ENCODE measurements around the gene NUP210L.

DNA sequence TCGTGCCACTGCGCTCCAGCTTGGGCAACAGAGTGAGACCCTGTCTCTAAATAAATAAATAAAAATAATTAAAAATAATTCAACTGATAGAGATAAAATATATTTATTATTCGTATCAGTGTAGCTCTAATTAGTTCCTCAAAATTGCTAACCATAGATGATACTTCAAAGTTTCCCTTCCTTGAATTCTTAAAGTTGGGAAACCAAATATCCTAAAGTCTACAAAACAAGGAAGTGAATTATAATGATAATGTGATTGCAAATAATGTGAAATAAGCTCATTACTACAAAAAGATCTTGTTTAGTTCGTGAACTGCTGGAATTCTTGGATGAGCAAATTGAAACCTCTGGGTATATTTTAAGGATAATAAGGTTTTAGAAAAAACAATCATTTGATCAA is 60.5 kb downstream of the NUP210L start:
- TF ChIP-seq, protein P1, sequence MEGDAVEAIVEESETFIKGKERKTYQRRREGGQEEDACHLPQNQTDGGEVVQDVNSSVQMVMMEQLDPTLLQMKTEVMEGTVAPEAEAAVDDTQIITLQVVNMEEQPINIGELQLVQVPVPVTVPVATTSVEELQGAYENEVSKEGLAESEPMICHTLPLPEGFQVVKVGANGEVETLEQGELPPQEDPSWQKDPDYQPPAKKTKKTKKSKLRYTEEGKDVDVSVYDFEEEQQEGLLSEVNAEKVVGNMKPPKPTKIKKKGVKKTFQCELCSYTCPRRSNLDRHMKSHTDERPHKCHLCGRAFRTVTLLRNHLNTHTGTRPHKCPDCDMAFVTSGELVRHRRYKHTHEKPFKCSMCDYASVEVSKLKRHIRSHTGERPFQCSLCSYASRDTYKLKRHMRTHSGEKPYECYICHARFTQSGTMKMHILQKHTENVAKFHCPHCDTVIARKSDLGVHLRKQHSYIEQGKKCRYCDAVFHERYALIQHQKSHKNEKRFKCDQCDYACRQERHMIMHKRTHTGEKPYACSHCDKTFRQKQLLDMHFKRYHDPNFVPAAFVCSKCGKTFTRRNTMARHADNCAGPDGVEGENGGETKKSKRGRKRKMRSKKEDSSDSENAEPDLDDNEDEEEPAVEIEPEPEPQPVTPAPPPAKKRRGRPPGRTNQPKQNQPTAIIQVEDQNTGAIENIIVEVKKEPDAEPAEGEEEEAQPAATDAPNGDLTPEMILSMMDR (IDR thresholded peaks at IDR 0.05) = no peak
- TF ChIP-seq POLR2A (IDR thresholded peaks at IDR 0.05) = no peak
